ENCODE measurements around the gene DNAI2.
A peak's percentile ranks its signal among the peaks of the same experiment; 100 is the strongest.

The DNAI2 gene

DNA sequence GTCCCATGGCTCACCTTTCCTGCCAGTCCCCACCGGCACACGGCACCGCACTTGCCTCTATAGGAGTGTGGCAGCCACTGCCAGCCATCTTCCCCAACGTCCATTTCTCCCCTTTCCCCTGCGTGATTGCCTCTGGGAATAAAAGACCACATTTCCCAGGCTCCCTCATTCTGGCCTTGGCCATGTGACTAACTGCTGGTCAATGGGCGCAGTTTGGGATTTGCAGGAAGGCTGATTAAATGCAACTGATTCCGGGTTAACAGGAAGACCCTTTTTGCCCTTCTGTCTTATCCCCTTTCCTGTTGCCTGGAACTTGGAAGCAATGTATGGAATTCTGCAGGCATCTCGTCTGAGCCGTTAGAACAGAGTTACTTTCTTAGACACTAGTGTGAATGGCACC lies 84.7 kb downstream of the DNAI2 start:
- H3K4me1 ChIP-seq (ENCODE audit: control insufficient read depth, insufficient read depth, low read length), result peaks cover 12% of the 10 kb centered on the region
- H3K4me3 ChIP-seq (ENCODE audit: low read length), result no peak overlapping the region
- no peak for DNase-seq (ENCODE audit: low read depth, low spot score)
- WGBS (ENCODE audit: insufficient coverage, insufficient read length), result no CpG with 5 or more reads among the region's 9 CpGs
- H3K27me3 ChIP-seq (ENCODE audit: control insufficient read depth, insufficient read depth, low read length), result peaks cover 35% of the 10 kb centered on the region; the same call in 1 of the 2 replicates
- H3K27ac ChIP-seq (ENCODE audit: low read length), result no peak overlapping the region
- no peaks in the 10 kb centered on the region for H3K9me3 ChIP-seq (ENCODE audit: control insufficient read depth, insufficient read depth, low read length)
- no peaks in the 10 kb centered on the region for H3K36me3 ChIP-seq (ENCODE audit: control insufficient read depth, insufficient read depth, low read length)

DNA sequence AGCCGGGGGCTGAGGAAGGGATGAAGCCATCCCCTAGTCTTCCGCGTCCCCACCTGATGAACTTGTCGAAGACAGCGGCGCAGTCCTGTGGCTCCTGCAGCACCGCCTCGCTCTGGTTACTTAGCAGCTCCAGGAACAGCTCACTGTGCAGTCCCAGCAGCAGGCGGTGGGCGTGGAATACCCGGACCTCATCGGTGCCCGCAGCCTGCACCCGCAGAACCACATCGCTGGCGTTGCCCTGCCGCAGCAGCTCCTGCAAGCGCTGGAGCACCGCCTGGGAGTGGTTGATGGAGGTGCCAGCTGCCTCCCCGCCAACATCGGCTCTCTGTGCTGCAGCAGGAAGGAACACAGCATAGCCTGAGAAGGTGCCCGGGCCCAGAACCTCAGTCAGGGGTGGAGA lies 85.9 kb downstream of the DNAI2 start:
- Histone ChIP-seq H3K36me3 (ENCODE audit: control insufficient read depth, insufficient read depth, low read length) (no peaks in the 10 kb centered on the region), H3K9me3 (ENCODE audit: control insufficient read depth, insufficient read depth, low read length) (no peaks in the 10 kb centered on the region), H3K4me3 (ENCODE audit: low read length) (no peak overlapping the region), H3K4me1 (ENCODE audit: control insufficient read depth, insufficient read depth, low read length) (peaks cover 12% of the 10 kb centered on the region), H3K27me3 (ENCODE audit: control insufficient read depth, insufficient read depth, low read length) (peaks cover 28% of the 10 kb centered on the region; the same call in 1 of the 2 replicates), H3K27ac (ENCODE audit: low read length) (no peak overlapping the region)
- no peak for DNase-seq (ENCODE audit: low read depth, low spot score)
- WGBS (ENCODE audit: insufficient coverage, insufficient read length), result no CpG with 5 or more reads among the region's 22 CpGs

DNA sequence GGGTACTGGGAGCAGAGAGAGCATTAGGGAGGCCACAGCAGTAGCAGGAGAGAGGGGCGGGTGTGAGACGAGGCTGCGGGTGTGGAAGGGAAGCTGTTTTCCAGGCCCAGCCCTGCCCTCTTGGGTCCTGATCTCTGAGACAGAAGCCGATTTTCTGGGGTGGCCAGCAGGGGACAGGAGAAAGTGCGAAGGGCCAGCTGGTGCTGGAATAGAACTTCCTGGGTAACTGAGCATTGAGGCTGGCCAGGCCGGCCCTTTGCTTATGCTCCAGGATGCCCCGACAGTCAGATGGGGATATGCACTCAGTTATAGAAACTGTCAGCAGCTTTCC lies 86.8 kb downstream of the DNAI2 start:
- Histone ChIP-seq H3K27me3 (ENCODE audit: control insufficient read depth, insufficient read depth, low read length) (peaks cover 19% of the 10 kb centered on the region; the same call in 1 of the 2 replicates), H3K4me3 (ENCODE audit: low read length) (no peak overlapping the region), H3K27ac (ENCODE audit: low read length) (no peak overlapping the region), H3K36me3 (ENCODE audit: control insufficient read depth, insufficient read depth, low read length) (no peaks in the 10 kb centered on the region), H3K9me3 (ENCODE audit: control insufficient read depth, insufficient read depth, low read length) (no peaks in the 10 kb centered on the region), H3K4me1 (ENCODE audit: control insufficient read depth, insufficient read depth, low read length) (peaks cover 12% of the 10 kb centered on the region)
- WGBS (ENCODE audit: insufficient coverage, insufficient read length), result no CpG with 5 or more reads among the region's 7 CpGs
- no peak for DNase-seq (ENCODE audit: low read depth, low spot score)

DNA sequence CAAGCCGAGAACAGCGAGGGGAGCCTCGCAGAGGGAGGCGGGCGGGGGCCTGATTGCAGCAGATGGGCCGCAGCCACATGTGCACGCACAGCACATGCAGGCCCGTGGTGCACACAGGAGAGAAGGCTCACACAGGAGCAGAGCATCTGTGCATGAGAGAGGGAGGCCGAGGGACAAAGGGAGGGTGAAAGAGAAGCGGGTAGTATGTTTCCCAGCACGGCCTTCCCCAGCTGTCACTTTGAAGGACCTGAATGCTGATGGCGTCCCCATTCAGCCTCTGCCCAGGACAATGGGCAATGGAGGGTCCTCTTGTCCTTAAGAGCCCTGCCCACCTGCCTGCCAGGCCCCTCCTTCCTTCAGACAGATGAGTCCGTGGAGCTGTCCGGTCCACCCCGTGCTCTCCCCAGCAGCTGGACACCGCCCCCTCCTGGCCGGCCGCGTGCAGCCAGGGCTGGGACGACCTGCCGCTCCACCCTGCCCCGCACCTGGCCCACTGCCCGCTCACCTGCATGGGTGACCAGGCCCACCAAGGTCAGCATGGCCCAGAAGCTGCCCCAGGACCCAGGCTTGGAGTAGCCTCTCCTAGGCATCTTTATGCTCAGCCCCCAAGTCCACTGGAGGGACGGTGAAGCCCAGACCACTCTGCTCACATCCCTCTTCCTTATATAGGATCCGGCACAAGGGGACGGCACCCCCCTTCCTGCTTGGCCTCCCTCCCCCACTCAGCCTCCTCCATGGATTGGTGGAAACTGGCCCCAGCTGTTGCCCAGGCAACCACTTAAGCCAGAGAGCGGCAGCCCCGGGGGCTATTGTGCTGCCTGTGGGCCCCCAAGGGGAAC lies 87.4 kb downstream of the DNAI2 start, which contains the start of gene BTBD17:
TSS of gene BTBD17 (minus strand) at position 639 of the 839 bp plus-strand sequence. CDS start at position 590, 49 bp downstream.
- Histone ChIP-seq H3K4me3 (ENCODE audit: low read length) (peak within 1 kb of the TSS; percentile 12; the same call in 1 of the 2 replicates), H3K27ac (ENCODE audit: low read length) (no peak within 1 kb of the TSS), H3K36me3 (ENCODE audit: control insufficient read depth, insufficient read depth, low read length) (no peaks in the 10 kb centered on the region), H3K27me3 (ENCODE audit: control insufficient read depth, insufficient read depth, low read length) (peaks cover 13% of the 10 kb centered on the region; the same call in 1 of the 2 replicates), H3K9me3 (ENCODE audit: control insufficient read depth, insufficient read depth, low read length) (no peaks in the 10 kb centered on the region), H3K4me1 (ENCODE audit: control insufficient read depth, insufficient read depth, low read length) (peaks cover 12% of the 10 kb centered on the region)
- DNase-seq (ENCODE audit: low read depth, low spot score), result no peak
- no CpG with 5 or more reads among the region's 28 CpGs for WGBS (ENCODE audit: insufficient coverage, insufficient read length)

DNA sequence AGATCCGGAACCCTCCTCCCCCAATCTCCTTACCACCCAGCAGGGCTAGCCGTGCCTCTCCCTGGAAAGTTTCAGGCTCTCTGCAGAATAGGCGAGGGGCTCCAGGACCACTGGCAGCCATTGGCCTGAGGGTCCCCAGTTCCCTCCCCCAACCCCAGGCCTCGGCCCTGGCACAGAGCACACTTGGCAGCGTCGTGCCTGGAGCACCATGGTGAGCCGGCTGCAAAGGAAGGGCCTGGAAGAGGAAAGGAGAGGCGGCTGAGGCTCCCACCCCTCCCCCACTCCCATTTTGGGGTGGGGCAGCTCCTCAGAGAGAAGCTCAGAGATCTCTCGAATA lies 88.0 kb downstream of the DNAI2 start:
- Histone ChIP-seq H3K27ac (ENCODE audit: low read length) (no peak overlapping the region), H3K9me3 (ENCODE audit: control insufficient read depth, insufficient read depth, low read length) (no peaks in the 10 kb centered on the region), H3K4me3 (ENCODE audit: low read length) (no peak overlapping the region), H3K27me3 (ENCODE audit: control insufficient read depth, insufficient read depth, low read length) (peaks cover 9% of the 10 kb centered on the region; the same call in 1 of the 2 replicates), H3K36me3 (ENCODE audit: control insufficient read depth, insufficient read depth, low read length) (no peaks in the 10 kb centered on the region), H3K4me1 (ENCODE audit: control insufficient read depth, insufficient read depth, low read length) (peaks cover 12% of the 10 kb centered on the region)
- DNase-seq (ENCODE audit: low read depth, low spot score), result no peak
- no CpG with 5 or more reads among the region's 9 CpGs for WGBS (ENCODE audit: insufficient coverage, insufficient read length)

DNA sequence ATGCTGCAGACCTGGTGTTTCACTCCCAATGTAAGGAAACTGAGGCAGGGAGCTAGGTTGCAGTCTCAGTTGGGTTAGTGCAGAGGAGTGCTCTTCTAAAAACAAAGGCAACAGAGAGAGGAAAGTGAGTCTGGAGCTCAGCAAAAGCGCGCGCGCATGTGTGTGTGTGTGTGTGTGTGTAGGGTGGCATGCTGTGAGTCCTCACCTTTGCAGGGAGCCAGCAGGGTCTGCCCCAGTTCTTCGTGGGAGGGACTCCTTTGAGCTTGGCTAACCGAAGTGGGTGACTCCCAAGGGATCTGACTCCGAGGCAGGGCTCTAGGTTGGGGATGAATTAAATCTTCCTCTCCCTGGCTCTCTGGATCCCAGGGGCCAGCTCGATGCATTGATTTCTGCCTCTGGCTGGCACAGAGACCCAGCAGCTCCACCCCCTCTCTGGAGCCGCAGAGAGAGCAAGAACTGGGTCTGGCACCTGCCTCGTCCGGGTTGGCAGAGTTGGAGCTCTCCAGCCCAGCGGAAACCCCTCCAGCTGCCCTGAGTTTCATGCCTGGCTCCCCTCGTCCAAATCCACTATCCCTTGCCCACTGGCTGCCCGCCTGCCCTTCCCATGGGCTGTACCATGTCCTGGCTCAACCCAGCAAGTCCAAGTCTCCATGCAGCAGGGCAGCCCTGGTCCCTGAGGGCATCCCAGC lies 88.9 kb downstream of the DNAI2 start:
- Histone ChIP-seq H3K27me3 (ENCODE audit: control insufficient read depth, insufficient read depth, low read length) (peaks cover 1% of the 10 kb centered on the region; the same call in 1 of the 2 replicates), H3K9me3 (ENCODE audit: control insufficient read depth, insufficient read depth, low read length) (no peaks in the 10 kb centered on the region), H3K27ac (ENCODE audit: low read length) (no peak overlapping the region), H3K36me3 (ENCODE audit: control insufficient read depth, insufficient read depth, low read length) (no peaks in the 10 kb centered on the region), H3K4me1 (ENCODE audit: control insufficient read depth, insufficient read depth, low read length) (peaks cover 9% of the 10 kb centered on the region; the same call in 1 of the 2 replicates), H3K4me3 (ENCODE audit: low read length) (no peak overlapping the region)
- DNase-seq (ENCODE audit: low read depth, low spot score), result no peak
- WGBS (ENCODE audit: insufficient coverage, insufficient read length), result no CpG with 5 or more reads among the region's 14 CpGs
